Small intestine (tissue), 7 donors: Measurements from ENCODE around the gene ST7. TPM values are rescaled to one million over a fixed set of nuclear protein-coding genes. Genes with fewer than 3 reads are reported as not detected.
"Not testable (repeated sequence)": the region's sequence is repeated elsewhere in the genome, so short reads cannot be mapped to it uniquely, and the experiment has no call there.

Source experiments
- DNase-seq, 2 donors: peaks; one replicate each; pipeline versions ENCODE4 v3.0.0 to v3.0.0-alpha.2; 2013
- FAIRE-seq: peaks from 2 replicates; lab custom pipeline; 2012; peaks lifted over from hg19 to GRCh38; lab: Jason Lieb, UNC
- H3K27ac ChIP-seq, 3 donors: one replicate each; pipeline ENCODE4 v1.5.1; 2013; ENCODE audit warnings: low read length in 2 of 3, mild to moderate bottlenecking in 2 of 3, control low read depth in 1 of 3, inconsistent platforms in 1 of 3, low read depth in 1 of 3, moderate library complexity in 1 of 3
- H3K27me3 ChIP-seq, 3 donors: one replicate each; pipeline ENCODE4 v1.6.1; 2013; ENCODE audit warnings: low read length in 3 of 3, inconsistent platforms in 1 of 3; ENCODE audit not compliant: control insufficient read depth in 3 of 3, insufficient read depth in 3 of 3
- H3K36me3 ChIP-seq, 3 donors: one replicate each; pipeline ENCODE4 v1.6.1; 2013; ENCODE audit warnings: low read length in 3 of 3, inconsistent platforms in 1 of 3, low read depth in 1 of 3, mild to moderate bottlenecking in 1 of 3, moderate library complexity in 1 of 3; ENCODE audit not compliant: control insufficient read depth in 3 of 3, insufficient read depth in 2 of 3
- H3K4me1 ChIP-seq, 3 donors: one replicate each; pipeline ENCODE4 v1.6.1; 2013; ENCODE audit warnings: low read length in 2 of 3, inconsistent platforms in 1 of 3, low read depth in 1 of 3, mild to moderate bottlenecking in 1 of 3, moderate library complexity in 1 of 3; ENCODE audit not compliant: control insufficient read depth in 3 of 3, insufficient read depth in 2 of 3
- H3K4me3 ChIP-seq, 3 donors: one replicate each; pipeline ENCODE4 v1.5.1; 2013; ENCODE audit warnings: low read length in 3 of 3, control low read depth in 1 of 3, inconsistent platforms in 1 of 3, low read depth in 1 of 3, mild to moderate bottlenecking in 1 of 3, moderate library complexity in 1 of 3
- H3K9me3 ChIP-seq, 2 donors: one replicate each; pipeline ENCODE4 v1.6.1; 2013; ENCODE audit warnings: low read depth in 1 of 2, low read length in 1 of 2; ENCODE audit not compliant: control insufficient read depth in 2 of 2, insufficient read depth in 1 of 2
- WGBS, 3 donors: extraction: QIAGEN DNeasy Blood & Tissue Kit; methylation state at CpG; one replicate each; pipeline ENCODE4 v1.1.7; 2013; 5-methylcytosine and 5-hydroxymethylcytosine counted together
- polyA plus RNA-seq, 4 donors: library from polyadenylated mRNA; stranded (reverse) in 3 of 4; unstranded in 1 of 4; fragments of 200-250 nt in 3 of 4; fragments of 120-200 nt in 1 of 4; gene quantifications; one replicate each; pipeline versions ENCODE4 v1.2.1 to v1.2.3, GENCODE V29; 2013
- donor health status: healthy with polysubstance abuse.
- donor health status: control.
- donor health status: control.
- donor health status: Bipolar disorder and iron deficiency.
- donor health status: healthy.

ST7 gene
- polyA plus RNA-seq, 4 donors: 8.3 to 27.7 (median 13.0) TPM

DNA sequence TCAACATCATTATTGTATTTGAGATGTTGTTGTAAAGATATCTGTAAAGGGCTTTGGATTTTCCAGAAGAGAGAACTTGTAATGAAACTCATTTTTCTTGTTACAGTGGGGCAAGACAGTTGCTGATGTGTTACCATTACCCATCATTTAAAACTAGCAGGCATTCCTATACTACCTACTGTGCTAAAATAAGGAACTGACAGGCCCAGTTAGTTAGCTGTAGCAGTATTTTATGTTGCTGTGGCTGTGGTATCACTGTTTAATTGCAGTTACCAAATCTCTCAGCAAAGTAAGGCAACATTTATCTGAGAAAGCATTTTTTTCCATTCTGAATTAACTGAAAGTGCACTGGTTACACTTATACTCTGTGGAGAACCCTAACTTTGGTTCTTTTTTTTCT is 9.9 kb downstream of the ST7 start:
- no peak for FAIRE-seq
- Histone ChIP-seq H3K27me3 (no peaks in the 10 kb centered on the region), H3K36me3 (no peaks in the 10 kb centered on the region), H3K4me3 (no peak overlapping the region), H3K9me3 (no peaks in the 10 kb centered on the region), H3K27ac (no peak overlapping the region), H3K4me1 (no peaks in the 10 kb centered on the region)
- no peak for DNase-seq

DNA sequence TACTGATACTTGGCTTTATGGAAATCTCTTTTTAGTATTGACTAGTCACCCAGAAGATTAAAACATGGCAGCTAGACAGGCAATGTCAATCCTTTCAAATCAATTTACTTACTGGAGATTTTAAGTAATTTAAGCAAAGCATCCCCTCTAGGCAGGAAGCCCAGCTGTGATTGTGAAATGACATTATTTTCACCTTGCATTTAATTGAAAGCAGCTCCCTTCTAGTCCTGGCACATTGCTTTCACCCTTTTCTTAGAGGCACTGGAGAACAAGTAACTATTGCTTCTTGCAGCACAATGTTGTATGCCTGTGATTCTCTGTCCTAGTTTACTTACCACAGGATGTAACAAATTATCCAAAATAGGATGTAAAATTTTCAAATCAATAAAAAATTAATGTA is 13.3 kb downstream of the ST7 start:
- H3K4me3 ChIP-seq: no peak overlapping the region
- FAIRE-seq (no peak), DNase-seq (no peak)
- H3K9me3 ChIP-seq: no peaks in the 10 kb centered on the region
- H3K4me1 ChIP-seq: peaks cover 0 to 1% (median 0%) of the 10 kb centered on the region in 3 donors
- no peak overlapping the region for H3K27ac ChIP-seq
- H3K36me3 ChIP-seq: no peaks in the 10 kb centered on the region
- H3K27me3 ChIP-seq: no peaks in the 10 kb centered on the region

DNA sequence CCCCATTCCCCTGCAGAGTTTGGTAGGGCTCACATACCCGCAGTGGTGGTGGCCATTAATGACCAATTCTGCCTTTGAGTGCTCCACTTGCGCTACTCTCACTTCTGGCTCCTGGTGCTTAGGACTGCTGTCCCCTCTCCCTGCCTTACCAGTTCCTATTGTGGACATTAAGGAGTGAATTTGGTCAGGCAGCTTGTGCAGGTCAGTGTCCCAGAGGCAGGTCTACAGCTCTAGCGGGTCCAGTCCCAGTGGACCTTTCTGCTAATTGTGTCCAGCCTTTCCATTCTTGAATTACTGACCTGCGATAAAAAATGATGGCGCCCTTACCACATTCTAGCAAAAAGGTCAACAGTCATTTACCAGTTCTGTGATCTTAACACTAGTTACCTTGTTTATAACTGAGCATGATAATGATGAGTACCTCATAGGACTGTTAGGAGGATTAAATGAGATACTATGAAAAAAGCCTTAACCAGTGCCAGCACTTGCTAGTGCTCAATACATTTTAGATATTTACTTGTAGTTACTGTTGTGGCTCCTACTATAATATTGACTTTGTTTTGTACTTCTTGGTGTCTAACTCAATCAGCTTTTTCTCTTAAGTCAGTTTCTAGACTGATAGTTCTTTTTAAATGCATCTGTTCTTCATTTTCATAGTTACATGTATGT is 14.1 kb downstream of the ST7 start:
- 98 to 100% (median 99%) methylated on average over 5 of the region's 5 CpGs for WGBS, 3 donors

GRCh38 chr7:116967983-116968382 is 14.7 kb downstream of the ST7 start:
- peaks cover 0 to 1% (median 0%) of the 10 kb centered on the region in 3 donors for H3K4me1 ChIP-seq
- no peak overlapping the region for H3K27ac ChIP-seq
- WGBS, 3 donors: 64 to 86% (median 78%) methylated on average over 1 of the region's 1 CpG
- no peaks in the 10 kb centered on the region for H3K9me3 ChIP-seq
- no peak for DNase-seq
- no peak overlapping the region for H3K4me3 ChIP-seq
- peaks cover 0 to 9% (median 0%) of the 10 kb centered on the region in 3 donors for H3K36me3 ChIP-seq
- FAIRE-seq: no peak
- H3K27me3 ChIP-seq: no peaks in the 10 kb centered on the region

More for the DNA sequence above, 14.1 kb downstream of the ST7 start:
- Histone ChIP-seq H3K4me3 (no peak overlapping the region), H3K4me1 (peaks cover 0 to 1% (median 0%) of the 10 kb centered on the region in 3 donors), H3K27me3 (no peaks in the 10 kb centered on the region), H3K9me3 (no peaks in the 10 kb centered on the region), H3K36me3 (peaks cover 0 to 5% (median 0%) of the 10 kb centered on the region in 3 donors), H3K27ac (no peak overlapping the region)
- FAIRE-seq (no peak), DNase-seq (no peak)

DNA sequence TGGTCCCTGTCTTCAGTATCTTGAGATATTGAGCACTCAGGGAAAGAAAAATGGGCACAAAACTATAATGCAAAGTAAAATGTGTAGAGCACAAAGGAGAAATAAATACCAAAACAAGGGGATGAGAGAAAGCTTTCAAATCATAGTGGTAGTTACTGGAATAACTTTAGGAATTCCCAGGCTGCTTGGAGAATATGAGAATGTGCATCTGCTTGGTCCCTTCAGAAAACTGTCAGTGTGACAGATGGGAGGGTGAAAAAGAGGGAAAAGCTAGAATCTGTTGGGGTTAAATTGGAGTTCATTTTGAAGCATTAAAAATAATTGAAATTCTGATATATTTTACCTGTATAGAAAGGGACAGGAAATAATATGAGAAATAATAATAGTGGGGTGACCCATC is 15.3 kb downstream of the ST7 start:
- peaks cover 0 to 12% (median 0%) of the 10 kb centered on the region in 3 donors for H3K36me3 ChIP-seq
- FAIRE-seq (no peak), DNase-seq (no peak)

GRCh38 chr7:116969371-116969902 is 16.1 kb downstream of the ST7 start:
- DNase-seq (peak in 1 of 2 donors; percentile 23), FAIRE-seq (no peak)
- Histone ChIP-seq H3K36me3 (peaks cover 0 to 12% (median 0%) of the 10 kb centered on the region in 3 donors), H3K4me1 (peaks cover 0 to 1% (median 0%) of the 10 kb centered on the region in 3 donors), H3K9me3 (peaks cover 0 to 2% of the 10 kb centered on the region in 2 donors), H3K27me3 (no peaks in the 10 kb centered on the region), H3K27ac (no peak overlapping the region), H3K4me3 (no peak overlapping the region)
- WGBS, 3 donors: 83 to 85% (median 83%) methylated on average over 3 of the region's 3 CpGs

More for the DNA sequence above, 15.3 kb downstream of the ST7 start:
- Histone ChIP-seq H3K4me3 (no peak overlapping the region), H3K9me3 (no peaks in the 10 kb centered on the region), H3K27me3 (no peaks in the 10 kb centered on the region), H3K4me1 (peaks cover 0 to 1% (median 0%) of the 10 kb centered on the region in 3 donors), H3K27ac (no peak overlapping the region)

DNA sequence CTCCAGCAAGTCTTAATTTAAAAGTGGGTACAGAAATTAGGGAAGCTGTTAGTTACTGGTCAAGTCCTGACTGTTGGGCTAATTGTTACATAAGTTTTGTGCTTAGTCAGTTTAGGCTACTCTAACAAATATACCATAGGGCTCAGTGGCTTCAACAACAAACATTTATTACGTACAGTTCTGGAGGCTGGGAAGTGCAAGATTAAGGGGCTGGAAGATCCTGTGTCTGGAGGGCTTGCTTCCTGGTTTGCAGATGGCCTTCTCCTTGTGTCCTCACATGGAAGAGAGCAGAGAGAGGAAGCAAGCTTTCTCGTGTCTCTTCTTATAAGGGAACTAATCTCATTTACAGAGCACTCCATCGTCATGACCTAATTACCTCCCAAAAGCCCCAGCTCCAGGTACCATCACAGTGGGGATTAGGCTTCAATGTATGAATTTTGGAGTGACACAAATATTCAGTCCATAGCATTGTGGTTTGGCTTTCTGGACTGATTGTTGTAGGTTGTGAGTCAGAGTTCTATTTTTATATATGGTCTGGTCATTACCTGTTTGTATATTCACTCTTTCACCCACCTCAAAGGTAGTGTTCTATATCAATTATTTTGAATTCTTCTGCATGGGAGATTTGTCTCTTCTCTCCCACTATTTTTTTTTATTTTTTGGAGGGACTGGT is 17.1 kb downstream of the ST7 start:
- Histone ChIP-seq H3K4me1 (peaks cover 0 to 1% (median 0%) of the 10 kb centered on the region in 3 donors), H3K9me3 (peaks cover 0 to 7% of the 10 kb centered on the region in 2 donors), H3K27me3 (no peaks in the 10 kb centered on the region), H3K36me3 (peaks cover 0 to 12% (median 0%) of the 10 kb centered on the region in 3 donors), H3K27ac (no peak overlapping the region), H3K4me3 (no peak overlapping the region)
- 79 to 91% (median 82%) methylated on average over 3 of the region's 3 CpGs for WGBS, 3 donors
- FAIRE-seq (no peak), DNase-seq (no peak)

DNA sequence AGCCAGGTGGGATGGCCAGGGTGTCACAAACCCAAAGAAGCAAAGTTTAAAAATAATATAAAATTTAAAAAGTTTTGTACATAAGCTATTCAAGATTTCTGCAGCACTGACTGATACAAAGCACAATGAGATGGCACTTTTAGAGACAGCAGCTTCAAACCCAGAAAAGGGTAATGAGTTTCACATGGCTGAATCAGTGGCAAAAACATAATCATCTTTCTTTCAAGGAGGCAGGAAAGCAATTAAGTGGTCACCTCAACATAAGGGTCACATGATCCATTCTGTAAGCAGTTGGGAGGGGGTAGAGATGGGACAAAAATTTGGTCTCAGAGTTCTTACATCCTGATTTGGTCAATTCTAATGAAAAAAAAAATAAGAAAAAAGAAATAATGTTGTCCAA is 17.9 kb downstream of the ST7 start:
- H3K36me3 ChIP-seq: peaks cover 0 to 12% (median 0%) of the 10 kb centered on the region in 3 donors
- H3K9me3 ChIP-seq, H3K27me3 ChIP-seq, H3K27ac ChIP-seq, DNase-seq, FAIRE-seq, H3K4me1 ChIP-seq, H3K4me3 ChIP-seq: not testable (repeated sequence)
